Fibroblast of pulmonary artery (primary cell): ENCODE measurements around the gene UBE2A.

Experiments
- DNase-seq: peaks from one replicate; pipeline ENCODE4 v3.0.0-alpha.2; 2010; ENCODE audit warnings: low read depth
- H3K4me3 ChIP-seq: replicated peaks from 2 replicates; pipeline ENCODE4 v1.5.1; 2011; ENCODE audit warnings: low read depth, mild to moderate bottlenecking, control low read depth, low read length, moderate library complexity
- TF ChIP-seq, protein P1 (sequence below): IDR thresholded peaks from 2 replicates; pipeline ENCODE4 v1.5.1; 2011; ENCODE audit warnings: mild to moderate bottlenecking, control low read depth, low read length, inconsistent platforms; ENCODE audit errors: missing control alignments

UBE2A gene

DNA sequence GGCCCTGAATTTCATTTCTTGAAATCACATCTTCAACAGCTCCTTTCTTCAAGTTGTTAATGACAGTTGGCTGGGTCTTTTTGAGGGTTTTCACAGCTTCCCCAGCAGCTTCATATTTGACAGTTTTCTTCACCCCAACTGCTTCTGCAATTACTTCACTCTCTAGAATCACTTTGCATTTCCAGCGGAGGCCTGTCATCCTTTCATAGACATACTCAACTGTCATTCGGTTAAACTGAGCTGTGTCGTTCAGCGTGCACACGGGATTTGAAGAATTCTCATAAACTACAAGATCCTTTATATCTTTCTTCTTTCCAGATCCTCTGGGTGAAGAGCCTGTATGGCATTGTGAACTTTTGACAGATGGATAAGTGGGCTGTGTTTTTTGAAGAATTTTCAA, 15.4 kb downstream of the UBE2A start:
- no peak overlapping the region for H3K4me3 ChIP-seq
- no peak for DNase-seq
- TF ChIP-seq, protein P1, sequence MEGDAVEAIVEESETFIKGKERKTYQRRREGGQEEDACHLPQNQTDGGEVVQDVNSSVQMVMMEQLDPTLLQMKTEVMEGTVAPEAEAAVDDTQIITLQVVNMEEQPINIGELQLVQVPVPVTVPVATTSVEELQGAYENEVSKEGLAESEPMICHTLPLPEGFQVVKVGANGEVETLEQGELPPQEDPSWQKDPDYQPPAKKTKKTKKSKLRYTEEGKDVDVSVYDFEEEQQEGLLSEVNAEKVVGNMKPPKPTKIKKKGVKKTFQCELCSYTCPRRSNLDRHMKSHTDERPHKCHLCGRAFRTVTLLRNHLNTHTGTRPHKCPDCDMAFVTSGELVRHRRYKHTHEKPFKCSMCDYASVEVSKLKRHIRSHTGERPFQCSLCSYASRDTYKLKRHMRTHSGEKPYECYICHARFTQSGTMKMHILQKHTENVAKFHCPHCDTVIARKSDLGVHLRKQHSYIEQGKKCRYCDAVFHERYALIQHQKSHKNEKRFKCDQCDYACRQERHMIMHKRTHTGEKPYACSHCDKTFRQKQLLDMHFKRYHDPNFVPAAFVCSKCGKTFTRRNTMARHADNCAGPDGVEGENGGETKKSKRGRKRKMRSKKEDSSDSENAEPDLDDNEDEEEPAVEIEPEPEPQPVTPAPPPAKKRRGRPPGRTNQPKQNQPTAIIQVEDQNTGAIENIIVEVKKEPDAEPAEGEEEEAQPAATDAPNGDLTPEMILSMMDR: no peak

DNA sequence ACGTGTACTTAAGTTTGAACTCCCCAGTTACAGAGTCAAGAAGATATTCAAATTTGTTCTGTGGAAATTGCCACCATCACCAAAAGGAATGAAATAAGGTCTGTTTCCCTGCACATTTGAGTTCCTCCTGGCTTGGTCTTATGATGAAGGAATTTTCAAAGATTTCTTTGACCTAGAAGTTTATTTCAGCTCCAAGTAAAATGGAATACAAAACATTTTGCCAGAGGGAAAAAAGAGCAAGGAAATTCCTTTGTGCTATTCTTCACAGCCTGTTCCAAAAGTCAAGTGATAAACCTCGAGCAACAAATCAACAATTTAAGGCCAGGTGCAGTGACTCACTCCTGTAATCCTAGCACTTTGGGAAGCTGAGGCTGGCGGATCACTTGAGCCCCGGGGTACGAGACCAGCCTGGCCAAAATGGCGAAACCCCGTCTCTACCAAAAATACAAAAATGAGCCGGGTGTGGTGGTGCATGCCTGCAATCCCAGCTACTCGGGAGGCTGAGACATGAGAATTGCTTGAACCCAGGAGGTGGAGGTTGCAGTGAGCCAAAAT, 28.4 kb downstream of the UBE2A start:
- TF ChIP-seq, protein P1: no peak
- no peak for DNase-seq
- H3K4me3 ChIP-seq: no peak overlapping the region

DNA sequence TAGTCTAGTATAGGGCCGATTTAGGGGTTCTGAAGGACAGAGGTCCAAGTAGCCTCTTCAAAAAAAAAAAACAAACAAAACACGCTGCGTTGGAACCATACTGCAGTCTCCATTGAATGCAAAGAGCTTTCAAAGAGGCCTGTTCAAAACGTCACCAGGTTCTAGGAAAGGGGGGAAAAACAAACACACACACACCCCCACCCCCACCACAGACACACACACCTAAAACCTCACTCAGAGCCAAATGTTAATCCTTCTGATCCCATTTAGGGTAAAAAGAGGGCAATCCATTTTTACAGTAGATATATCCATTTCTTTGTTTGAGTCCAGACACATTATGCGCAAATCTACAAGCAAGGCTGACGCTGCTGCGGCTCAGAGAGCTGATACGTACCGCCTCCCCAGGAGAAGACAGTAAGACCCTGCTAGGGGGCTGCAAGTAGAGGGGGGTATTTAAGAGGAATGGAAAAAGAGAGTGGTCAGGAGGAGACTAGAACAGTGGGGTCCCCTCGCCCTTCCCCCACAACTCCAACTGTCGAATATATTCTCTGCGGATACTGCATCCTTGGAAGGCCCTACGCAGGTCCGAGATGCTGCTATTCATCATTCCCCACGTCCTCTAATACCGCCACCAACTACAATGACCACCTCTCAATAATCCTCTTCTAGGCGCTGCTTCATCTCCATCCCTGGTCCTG, 30.6 kb downstream of the UBE2A start:
- DNase-seq: no peak
- peak overlapping the region; percentile 81 for H3K4me3 ChIP-seq
- TF ChIP-seq, protein P1: no peak

DNA sequence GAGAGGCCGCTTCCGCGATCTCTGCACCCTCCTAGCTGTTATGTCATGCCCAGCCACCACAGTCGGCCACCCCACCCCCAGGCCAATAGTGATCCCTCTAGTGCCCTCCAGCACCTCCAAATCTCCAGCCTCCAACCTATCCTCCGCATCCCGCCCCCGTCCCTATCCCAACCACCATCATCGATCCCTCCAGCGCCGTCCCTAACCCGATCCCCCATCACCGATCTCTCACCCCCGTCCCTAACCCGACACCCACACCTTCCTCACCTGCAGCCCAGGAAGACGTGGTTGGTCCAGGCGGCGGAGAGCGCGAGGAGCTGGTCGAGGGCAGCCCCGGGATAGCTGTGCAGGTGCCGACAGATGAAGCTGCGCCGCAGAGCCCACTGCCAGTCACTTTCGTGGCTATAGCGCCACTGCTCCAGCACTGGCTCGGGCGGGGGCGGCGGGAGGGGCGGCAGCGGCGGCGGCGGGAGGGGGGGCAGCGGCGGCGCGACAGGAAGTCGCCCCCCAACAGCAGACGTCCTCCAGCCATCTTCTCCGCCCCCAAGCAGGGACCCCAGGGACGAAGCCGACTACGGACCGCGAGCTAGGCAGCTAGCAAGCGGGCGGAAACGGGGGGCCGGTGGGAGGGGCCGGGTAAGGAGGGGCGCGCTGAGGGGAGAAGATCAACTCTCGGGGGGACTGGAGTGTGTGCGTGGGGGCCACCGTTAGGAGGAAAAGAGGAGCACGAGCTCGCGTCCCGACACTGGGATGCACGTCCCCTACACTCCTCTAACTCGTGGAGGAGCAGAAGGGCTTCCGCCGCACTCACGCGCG, 31.3 kb downstream of the UBE2A start:
- H3K4me3 ChIP-seq: peak overlapping the region; percentile 81
- TF ChIP-seq, protein P1: no peak
- DNase-seq: no peak

DNA sequence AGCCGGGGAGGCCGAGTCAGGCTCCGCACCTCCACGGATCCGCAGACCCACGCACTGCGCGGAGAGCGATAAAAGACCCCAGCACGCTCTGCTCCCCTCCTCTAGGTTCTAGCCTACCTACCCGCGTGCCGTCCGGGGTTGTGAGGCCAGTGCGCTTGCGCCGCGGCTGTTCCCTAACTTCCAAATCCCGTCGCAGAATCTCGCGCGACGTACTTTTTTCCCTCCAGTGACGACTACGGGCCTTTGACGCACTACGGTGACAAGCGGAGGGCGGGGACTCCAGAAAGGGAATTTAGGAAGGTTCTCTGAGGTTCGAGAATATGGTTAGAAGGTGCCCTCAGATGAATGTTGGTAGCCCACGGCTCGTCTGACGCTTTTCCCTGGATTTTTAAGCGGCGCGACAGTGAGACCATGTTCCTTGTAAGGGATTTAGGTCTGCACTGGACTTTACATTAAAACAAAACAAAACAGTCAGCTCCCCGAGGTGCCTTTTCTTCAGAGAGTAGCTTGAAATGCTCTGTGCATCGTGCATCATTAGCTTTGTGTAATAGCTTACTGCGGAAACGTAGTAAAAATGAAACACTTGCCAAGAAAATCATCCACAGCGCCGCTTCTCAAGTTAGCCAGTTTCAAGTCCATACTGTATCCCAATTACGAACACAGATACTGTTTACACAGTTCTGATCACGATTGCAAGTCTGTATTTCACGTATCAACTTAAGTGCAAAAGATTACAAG, 32.1 kb downstream of the UBE2A start, which contains the start of gene NKRF:
Gene NKRF, minus strand, starts transcription at position 145 of the 738 bp plus-strand sequence.
- DNase-seq: peak; percentile 94
- H3K4me3 ChIP-seq: peak within 1 kb of the TSS; percentile 81
- TF ChIP-seq, protein P1: no peak

DNA sequence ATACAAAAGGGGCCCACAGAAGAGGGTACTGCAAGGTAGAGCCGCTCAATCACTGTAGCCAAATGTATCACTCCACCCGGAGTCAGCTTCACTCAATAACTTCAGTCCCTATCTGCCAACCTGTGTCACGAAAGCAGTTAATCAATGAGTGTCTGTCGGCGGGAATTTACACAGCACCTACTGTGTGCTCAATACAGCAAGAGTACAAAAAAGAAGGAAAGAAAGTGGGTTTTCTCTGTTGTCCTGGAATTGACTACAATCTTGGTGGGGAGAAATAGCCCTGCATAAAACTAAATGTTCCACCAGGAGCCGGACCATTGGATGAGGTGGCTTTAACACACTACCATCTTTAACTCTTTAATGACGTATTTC, 32.6 kb downstream of the UBE2A start:
- peak overlapping the region; percentile 81 for H3K4me3 ChIP-seq
- no peak for DNase-seq
- TF ChIP-seq, protein P1: no peak
